ENCODE results near the gene SH3RF1. TPM values are rescaled to one million over a fixed set of nuclear protein-coding genes. Genes with fewer than 3 reads are reported as not detected.

Gene SH3RF1
- total RNA-seq, 1 experiment from 2014 or later: 11.5 TPM

- ATAC-seq (no peak), DNase-seq (ENCODE audit: low read depth, low spot score) (no peak)
- ChIA-PET CTCF (no interaction called here), POLR2A (no interaction called here)
- Histone ChIP-seq H3K9me3 (ENCODE audit: control insufficient read depth, insufficient read depth, low read depth, low read length) (no peaks in the 10 kb centered on the region), H3K27me3 (ENCODE audit: control insufficient read depth, insufficient read depth, low read length) (no peaks in the 10 kb centered on the region), H3K4me1 (ENCODE audit: control insufficient read depth, insufficient read depth, low read length) (peaks cover 5% of the 10 kb centered on the region; the same call in 1 of the 2 replicates), H3K27ac (ENCODE audit: low read length) (no peak overlapping the region), H3K4me3 (ENCODE audit: low read depth in 2 of 2, low read length in 2 of 2) (no peak overlapping the region), H3K36me3 (ENCODE audit: control insufficient read depth, insufficient read depth, low read length) (no peaks in the 10 kb centered on the region)
- in situ Hi-C loops (cut with HindIII; ENCODE audit: low pct_unique_long_range_greater_than_20kb, low sequenced_read_pairs) (no loop called here), intact Hi-C loops (cut with micrococcal nuclease; ENCODE audit: unreplicated experiment) (no loop called here)
- TF ChIP-seq TCF7L2 (IDR thresholded peaks at IDR 0.05; ENCODE audit: low read depth, low read length): no peak
- no peak for TF ChIP-seq POLR2AphosphoS5 (IDR thresholded peaks at IDR 0.05; ENCODE audit: low read depth, low read length)
- TF ChIP-seq SIN3A (IDR thresholded peaks at IDR 0.05; ENCODE audit: borderline replicate concordance, insufficient read depth, low read depth, low read length): no peak
- TF ChIP-seq CTCF (IDR thresholded peaks at IDR 0.05): no peak
- TF ChIP-seq REST (IDR thresholded peaks at IDR 0.05; ENCODE audit: insufficient read depth in 1 of 2, low read depth in 2 of 2, low read length in 1 of 2): no peak
- no TSS peak for BruUV-seq (replicated peaks)
These were observed 120.0 kb downstream of the SH3RF1 start for GRCh38 chr4:169150806-169151205.

GRCh38 chr4:169148885-169149284 lies 121.9 kb downstream of the SH3RF1 start:
- intact Hi-C loops (cut with micrococcal nuclease; ENCODE audit: unreplicated experiment) (no loop called here), in situ Hi-C loops (cut with HindIII; ENCODE audit: low pct_unique_long_range_greater_than_20kb, low sequenced_read_pairs) (no loop called here)
- no peaks in the 10 kb centered on the region for H3K27me3 ChIP-seq (ENCODE audit: control insufficient read depth, insufficient read depth, low read length)
- TF ChIP-seq SIN3A (IDR thresholded peaks at IDR 0.05; ENCODE audit: borderline replicate concordance, insufficient read depth, low read depth, low read length): no peak
- no peak for TF ChIP-seq POLR2AphosphoS5 (IDR thresholded peaks at IDR 0.05; ENCODE audit: low read depth, low read length)
- no peak for TF ChIP-seq TCF7L2 (IDR thresholded peaks at IDR 0.05; ENCODE audit: low read depth, low read length)
- no peak for TF ChIP-seq CTCF (IDR thresholded peaks at IDR 0.05)
- no peak for TF ChIP-seq REST (IDR thresholded peaks at IDR 0.05; ENCODE audit: insufficient read depth in 1 of 2, low read depth in 2 of 2, low read length in 1 of 2)
- no peaks in the 10 kb centered on the region for H3K9me3 ChIP-seq (ENCODE audit: control insufficient read depth, insufficient read depth, low read depth, low read length)
- ATAC-seq: no peak
- BruUV-seq (replicated peaks): no TSS peak
- no peak overlapping the region for H3K27ac ChIP-seq (ENCODE audit: low read length)
- H3K4me3 ChIP-seq (ENCODE audit: low read depth in 2 of 2, low read length in 2 of 2): no peak overlapping the region
- ChIA-PET CTCF (no interaction called here), POLR2A (no interaction called here)
- H3K36me3 ChIP-seq (ENCODE audit: control insufficient read depth, insufficient read depth, low read length): no peaks in the 10 kb centered on the region
- peaks cover 5% of the 10 kb centered on the region; the same call in 1 of the 2 replicates for H3K4me1 ChIP-seq (ENCODE audit: control insufficient read depth, insufficient read depth, low read length)
- DNase-seq (ENCODE audit: low read depth, low spot score): no peak
